Fibroblast of lung (primary cell): ENCODE results near the gene TMOD4. TPM values are rescaled to one million over a fixed set of nuclear protein-coding genes. Genes with fewer than 3 reads are reported as not detected.

Source experiments
- DNase-seq, 2 donors: peaks; one replicate each; pipeline versions ENCODE4 v3.0.0 to v3.0.0-alpha.2; 2010; ENCODE audit warnings: low read depth in 2 of 2
- H2AFZ ChIP-seq: 2 replicates; pipeline ENCODE4 v1.5.1; 2012; ENCODE audit warnings: low read length, control low read depth, inconsistent platforms
- H3K27ac ChIP-seq: 2 replicates; pipeline ENCODE4 v1.5.1; 2011; ENCODE audit warnings: low read length, control low read depth; ENCODE audit not compliant: insufficient read depth
- H3K27me3 ChIP-seq: 2 replicates; pipeline ENCODE4 v1.5.1; 2011; ENCODE audit warnings: mild to moderate bottlenecking, low read length; ENCODE audit not compliant: control insufficient read depth, insufficient read depth
- H3K36me3 ChIP-seq: 2 replicates; pipeline ENCODE4 v1.5.1; 2011; ENCODE audit warnings: low read length; ENCODE audit not compliant: control insufficient read depth, insufficient read depth
- H3K4me1 ChIP-seq: 2 replicates; pipeline ENCODE4 v1.5.1; 2011; ENCODE audit warnings: low read length; ENCODE audit not compliant: control insufficient read depth, insufficient read depth; ENCODE audit errors: extremely low read depth
- H3K4me2 ChIP-seq: 2 replicates; pipeline ENCODE4 v1.5.1; 2011; ENCODE audit warnings: low read length, control low read depth; ENCODE audit not compliant: insufficient read depth; ENCODE audit errors: extremely low read depth
- H3K4me3 ChIP-seq, 4 experiments: fragments of 200-600 bp in 1 of 4; sonication (generic) in 1 of 4; replicated peaks in 1 of 4; 2 replicates each; pipeline ENCODE4 v1.5.1; 2011 to 2016; ENCODE audit warnings: low read length in 4 of 4, low read depth in 3 of 4, mild to moderate bottlenecking in 3 of 4, control low read depth in 2 of 4, inconsistent platforms in 1 of 4, mixed read lengths in 1 of 4; ENCODE audit not compliant: insufficient read depth in 1 of 4; ENCODE audit errors: control extremely low read depth in 1 of 4
- H3K79me2 ChIP-seq: 2 replicates; pipeline ENCODE4 v1.5.1; 2012; ENCODE audit warnings: mild to moderate bottlenecking, low read length, inconsistent platforms; ENCODE audit not compliant: control insufficient read depth, insufficient read depth
- H3K9ac ChIP-seq: 2 replicates; pipeline ENCODE4 v1.5.1; 2011; ENCODE audit warnings: mild to moderate bottlenecking, low read length, control low read depth; ENCODE audit not compliant: insufficient read depth
- H3K9me3 ChIP-seq: 2 replicates; pipeline ENCODE4 v1.5.1; 2012; ENCODE audit warnings: low read depth, low read length; ENCODE audit not compliant: control insufficient read depth, insufficient read depth
- H4K20me1 ChIP-seq: 2 replicates; pipeline ENCODE4 v1.5.1; 2011; ENCODE audit warnings: low read length; ENCODE audit not compliant: control insufficient read depth, insufficient read depth; ENCODE audit errors: extremely low read depth
- EZH2 ChIP-seq: IDR thresholded peaks from 2 replicates; pipeline ENCODE4 v1.5.1; 2012; ENCODE audit warnings: low read length, control low read depth, mild to moderate bottlenecking; ENCODE audit errors: missing control alignments
- polyA plus RNA-seq, 2 donors: library from polyadenylated mRNA; depleted of rRNA in 1 of 2; stranded (reverse) in 1 of 2; unstranded in 1 of 2; fragments of >200 nt; gene quantifications; 2 replicates each; pipeline ENCODE4 v1.2.1, GENCODE V29; 2011 to 2012; ENCODE audit warnings: missing spikeins in 1 of 2
- total RNA-seq: library from RNA; depleted of rRNA; stranded (reverse); fragments of >200 nt; gene quantifications from 2 replicates; pipeline ENCODE4 v1.2.1, GENCODE V29; 2014
- TF ChIP-seq, protein P1 (sequence below), 2 donors: IDR thresholded peaks in 1 of 2; conservative IDR thresholded peaks in 1 of 2; 1 replicate in 1 of 2; 2 replicates in 1 of 2; pipeline ENCODE4 v1.5.1; 2011 to 2012; ENCODE audit warnings: low read length in 2 of 2, control low read depth in 1 of 2, inconsistent platforms in 1 of 2, low read depth in 1 of 2, mild to moderate bottlenecking in 1 of 2

Gene TMOD4
- total and polyA plus RNA-seq, 2 donors (not counting 1 experiment from before 2014, with no cell fraction given), result 0.41 TPM; not detected in 1

DNA sequence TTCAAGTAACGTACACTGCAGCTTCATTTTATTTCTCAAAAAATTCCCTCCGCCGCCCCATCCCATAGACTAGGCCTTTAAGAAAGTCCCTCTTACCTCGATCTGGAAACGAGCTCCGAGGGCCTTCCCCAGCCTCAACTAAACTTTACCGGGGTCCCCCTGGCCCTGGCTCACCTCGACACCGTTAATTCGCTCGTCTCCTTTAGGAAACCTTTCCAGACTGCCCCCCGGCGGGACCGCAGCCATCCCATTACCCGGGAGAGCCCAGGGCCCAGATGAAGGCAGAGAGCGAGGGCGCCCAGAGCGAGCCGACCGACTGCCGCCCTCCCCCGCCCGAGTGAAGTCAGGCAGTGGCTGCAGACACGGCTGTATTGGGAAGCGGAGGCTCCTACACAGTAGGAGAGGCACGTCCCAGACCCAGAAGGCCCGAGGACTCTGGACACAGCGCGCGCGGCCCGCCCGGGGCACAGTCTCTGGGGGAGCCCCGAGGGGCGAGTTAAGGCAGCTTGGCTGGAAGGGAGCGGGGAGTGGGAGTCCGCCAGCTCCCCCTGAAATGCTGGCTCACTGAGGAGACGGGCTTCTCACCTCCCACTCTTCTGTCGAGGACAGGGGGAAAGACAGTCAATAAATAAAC, 44.0 kb downstream of the TMOD4 start:
- peak in 1 of 2 donors; percentile 30 for DNase-seq
- no peak for TF ChIP-seq EZH2
- TF ChIP-seq, protein P1, sequence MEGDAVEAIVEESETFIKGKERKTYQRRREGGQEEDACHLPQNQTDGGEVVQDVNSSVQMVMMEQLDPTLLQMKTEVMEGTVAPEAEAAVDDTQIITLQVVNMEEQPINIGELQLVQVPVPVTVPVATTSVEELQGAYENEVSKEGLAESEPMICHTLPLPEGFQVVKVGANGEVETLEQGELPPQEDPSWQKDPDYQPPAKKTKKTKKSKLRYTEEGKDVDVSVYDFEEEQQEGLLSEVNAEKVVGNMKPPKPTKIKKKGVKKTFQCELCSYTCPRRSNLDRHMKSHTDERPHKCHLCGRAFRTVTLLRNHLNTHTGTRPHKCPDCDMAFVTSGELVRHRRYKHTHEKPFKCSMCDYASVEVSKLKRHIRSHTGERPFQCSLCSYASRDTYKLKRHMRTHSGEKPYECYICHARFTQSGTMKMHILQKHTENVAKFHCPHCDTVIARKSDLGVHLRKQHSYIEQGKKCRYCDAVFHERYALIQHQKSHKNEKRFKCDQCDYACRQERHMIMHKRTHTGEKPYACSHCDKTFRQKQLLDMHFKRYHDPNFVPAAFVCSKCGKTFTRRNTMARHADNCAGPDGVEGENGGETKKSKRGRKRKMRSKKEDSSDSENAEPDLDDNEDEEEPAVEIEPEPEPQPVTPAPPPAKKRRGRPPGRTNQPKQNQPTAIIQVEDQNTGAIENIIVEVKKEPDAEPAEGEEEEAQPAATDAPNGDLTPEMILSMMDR (conservative IDR thresholded peaks at IDR 0.05 in 1 of 2, IDR thresholded peaks at IDR 0.05 in 1 of 2; ENCODE audit: low read depth in 1 of 2, low read length in 2 of 2), result no peak
- H3K9ac ChIP-seq, result no peak overlapping the region

DNA sequence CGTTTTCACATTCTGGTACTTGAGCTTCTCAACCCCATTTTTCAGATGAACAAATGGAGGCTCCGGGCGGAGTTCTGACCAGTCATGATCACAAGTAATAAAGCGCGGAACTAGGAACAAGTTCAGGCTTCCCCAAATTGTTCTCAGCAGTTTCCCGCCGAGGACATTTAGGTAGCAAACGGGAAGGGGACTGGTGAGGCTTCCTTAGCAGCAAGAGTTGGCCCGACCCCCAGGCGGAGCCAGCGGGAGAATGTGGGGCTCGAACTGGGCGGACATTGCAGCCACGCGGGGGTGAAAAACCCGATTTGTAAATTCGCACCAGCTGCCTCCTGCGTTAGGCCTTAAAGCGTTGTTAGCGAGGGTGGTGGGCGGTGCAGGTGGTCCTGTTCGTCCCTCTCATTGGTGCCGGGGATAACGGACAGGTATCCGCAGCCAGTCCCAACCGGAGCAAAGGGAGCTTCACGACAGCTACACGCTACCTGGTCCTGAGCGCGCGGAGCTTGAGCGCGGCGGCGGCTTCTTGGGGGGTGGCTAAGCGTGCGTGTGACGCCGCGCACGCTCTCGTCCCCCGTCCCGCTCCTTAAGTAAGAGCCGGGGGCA, 44.7 kb downstream of the TMOD4 start:
- H3K79me2 ChIP-seq, result no peaks in the 10 kb centered on the region
- no peaks in the 10 kb centered on the region for H4K20me1 ChIP-seq
- peak; percentile 88 to 91 for DNase-seq
- H3K9ac ChIP-seq, result no peak overlapping the region
- H3K27ac ChIP-seq, result no peak overlapping the region
- peak overlapping the region; percentile 15 for H2AFZ ChIP-seq
- TF ChIP-seq, protein P1 (conservative IDR thresholded peaks at IDR 0.05 in 1 of 2, IDR thresholded peaks at IDR 0.05 in 1 of 2; ENCODE audit: low read depth in 1 of 2, low read length in 2 of 2), result peak in 1 of 2 donors; percentile 2
- no peak for TF ChIP-seq EZH2
- H3K36me3 ChIP-seq, result no peaks in the 10 kb centered on the region
- peak overlapping the region; percentile 21 for H3K4me2 ChIP-seq
- H3K4me1 ChIP-seq, result peaks cover 6% of the 10 kb centered on the region
- H3K9me3 ChIP-seq, result no peaks in the 10 kb centered on the region
- no peaks in the 10 kb centered on the region for H3K27me3 ChIP-seq
- peak overlapping the region; percentile 29 to 47 (median 40) for H3K4me3 ChIP-seq

More for the DNA sequence above, 44.0 kb downstream of the TMOD4 start:
- Histone ChIP-seq H3K79me2 (no peaks in the 10 kb centered on the region), H3K4me1 (peaks cover 6% of the 10 kb centered on the region), H4K20me1 (no peaks in the 10 kb centered on the region), H2AFZ (peak overlapping the region; percentile 15), H3K27me3 (no peaks in the 10 kb centered on the region), H3K9me3 (no peaks in the 10 kb centered on the region), H3K4me2 (peak overlapping the region; percentile 21), H3K36me3 (no peaks in the 10 kb centered on the region), H3K4me3 (peak overlapping the region; percentile 29 to 47 (median 40)), H3K27ac (no peak overlapping the region)

- no peak overlapping the region for H3K9ac ChIP-seq
- TF ChIP-seq EZH2, result no peak
- TF ChIP-seq, protein P1 (conservative IDR thresholded peaks at IDR 0.05 in 1 of 2, IDR thresholded peaks at IDR 0.05 in 1 of 2; ENCODE audit: low read depth in 1 of 2, low read length in 2 of 2), result no peak
- no peak overlapping the region for H3K27ac ChIP-seq
- no peaks in the 10 kb centered on the region for H3K36me3 ChIP-seq
- no peaks in the 10 kb centered on the region for H4K20me1 ChIP-seq
- H3K9me3 ChIP-seq, result no peaks in the 10 kb centered on the region
- no peaks in the 10 kb centered on the region for H3K79me2 ChIP-seq
- no peak overlapping the region for H2AFZ ChIP-seq
- H3K4me1 ChIP-seq, result peaks cover 6% of the 10 kb centered on the region
- H3K4me3 ChIP-seq, result no peak overlapping the region
- no peaks in the 10 kb centered on the region for H3K27me3 ChIP-seq
- no peak for DNase-seq
- no peak overlapping the region for H3K4me2 ChIP-seq
Observed at GRCh38 chr1:151128800-151129199, 47.0 kb downstream of the TMOD4 start.
